Kidney epithelial cell (primary cell): ENCODE measurements around the gene MYO7B. TPM values are rescaled to one million over a fixed set of nuclear protein-coding genes. Genes with fewer than 3 reads are reported as not detected.

ENCODE experiments used
- DNase-seq: peaks from one replicate; pipeline ENCODE4 v3.0.0-alpha.2; 2010; ENCODE audit warnings: low read depth
- H3K27me3 ChIP-seq: 2 replicates; pipeline ENCODE4 v1.6.0; 2011; ENCODE audit warnings: low read length; ENCODE audit not compliant: control insufficient read depth, insufficient read depth
- H3K36me3 ChIP-seq: 2 replicates; pipeline ENCODE4 v1.5.1; 2011; ENCODE audit warnings: low read length; ENCODE audit not compliant: control insufficient read depth, insufficient read depth
- H3K4me3 ChIP-seq: 2 replicates; pipeline ENCODE4 v1.5.1; 2011; ENCODE audit warnings: low read depth, mild to moderate bottlenecking, control low read depth, low read length
- CTCF ChIP-seq: IDR thresholded peaks from 2 replicates; pipeline ENCODE4 v1.5.1; 2011; ENCODE audit warnings: mild to moderate bottlenecking, moderate library complexity, low read length, control low read depth, inconsistent platforms; ENCODE audit not compliant: insufficient read depth, poor library complexity, severe bottlenecking
- total RNA-seq: library from RNA; depleted of rRNA; stranded (reverse); fragments of >200 nt; gene quantifications from 2 replicates; pipeline ENCODE4 v1.2.3, GENCODE V29; 2015

Gene MYO7B
- total RNA-seq, 1 donor from 2014 or later = 0.50 TPM

GRCh38 chr2:127560201-127560930 lies 24.9 kb downstream of the MYO7B start:
- H3K36me3 ChIP-seq = no peaks in the 10 kb centered on the region
- TF ChIP-seq CTCF = no peak
- H3K4me3 ChIP-seq = no peak overlapping the region
- peaks cover 3% of the 10 kb centered on the region for H3K27me3 ChIP-seq
- DNase-seq = no peak

- Histone ChIP-seq H3K4me3 (no peak overlapping the region), H3K36me3 (no peaks in the 10 kb centered on the region), H3K27me3 (peaks cover 3% of the 10 kb centered on the region)
- TF ChIP-seq CTCF = no peak
- DNase-seq = no peak
These were observed 25.4 kb downstream of the MYO7B start for GRCh38 chr2:127560931-127561280.

GRCh38 chr2:127561371-127561770 lies 25.9 kb downstream of the MYO7B start:
- no peak for DNase-seq
- Histone ChIP-seq H3K36me3 (no peaks in the 10 kb centered on the region), H3K4me3 (no peak overlapping the region), H3K27me3 (peaks cover 3% of the 10 kb centered on the region)
- TF ChIP-seq CTCF = no peak

GRCh38 chr2:127562936-127563335 lies 27.5 kb downstream of the MYO7B start:
- no peak for DNase-seq
- no peak for TF ChIP-seq CTCF
- Histone ChIP-seq H3K36me3 (no peaks in the 10 kb centered on the region), H3K27me3 (peaks cover 3% of the 10 kb centered on the region), H3K4me3 (no peak overlapping the region)

GRCh38 chr2:127563458-127564428 lies 28.3 kb downstream of the MYO7B start:
- no peak for TF ChIP-seq CTCF

More at GRCh38 chr2:127563458-127564428, 28.3 kb downstream of the MYO7B start:
- H3K36me3 ChIP-seq = no peaks in the 10 kb centered on the region
- no peak for DNase-seq
- H3K4me3 ChIP-seq = no peak overlapping the region
- peaks cover 3% of the 10 kb centered on the region for H3K27me3 ChIP-seq
